ENCODE data around the gene FLRT2. TPM values are rescaled to one million over a fixed set of nuclear protein-coding genes. Genes with fewer than 3 reads are reported as not detected.

Gene FLRT2
- total RNA-seq, 1 experiment from 2014 or later = 13.2 TPM

GRCh38 chr14:85619851-85620250, 89.9 kb downstream of the FLRT2 start:
- Mint-ChIP-seq H3K36me3 (peaks cover 19% of the 10 kb centered on the region), H3K27me3 (ENCODE audit: low read depth) (no peaks in the 10 kb centered on the region), H3K27ac (no peak overlapping the region), H3K4me1 (peaks cover 49% of the 10 kb centered on the region), H3K9me3 (no peaks in the 10 kb centered on the region), H3K4me3 (no peak overlapping the region)
- ChIA-PET POLR2A (interaction anchor here (0.5 kb wide), 1 partner anchor 58 kb away, joined by 3 read pairs; no protein-coding TSS in a partner anchor), CTCF (no interaction called here)
- no peak for ATAC-seq
- DNase-seq (ENCODE audit: low spot score) = no peak
- TF ChIP-seq NFATC4 (CRISPR knock-in tag; IDR thresholded peaks at IDR 0.05) = no peak
- no peak for TF ChIP-seq GABPB1 (CRISPR knock-in tag; IDR thresholded peaks at IDR 0.05)
- TF ChIP-seq E2F5 (CRISPR knock-in tag; IDR thresholded peaks at IDR 0.05) = no peak
- TF ChIP-seq MXD4 (CRISPR knock-in tag; IDR thresholded peaks at IDR 0.05; ENCODE audit: borderline replicate concordance) = no peak
- no peak for TF ChIP-seq ELF4 (CRISPR knock-in tag; IDR thresholded peaks at IDR 0.05; ENCODE audit: low read depth)
- no peak for TF ChIP-seq ETV6 (CRISPR knock-in tag; IDR thresholded peaks at IDR 0.05)
- no peak for TF ChIP-seq E2F1 (CRISPR knock-in tag; IDR thresholded peaks at IDR 0.05)
- TF ChIP-seq AR (CRISPR knock-in tag; IDR thresholded peaks at IDR 0.05) = no peak
- TF ChIP-seq E2F4 (CRISPR knock-in tag; IDR thresholded peaks at IDR 0.05; ENCODE audit: borderline replicate concordance, low read depth) = no peak
- no peak for TF ChIP-seq IRF1 (CRISPR knock-in tag; IDR thresholded peaks at IDR 0.05)
- no peak for TF ChIP-seq SMAD4 (CRISPR knock-in tag; IDR thresholded peaks at IDR 0.05)
- TF ChIP-seq JUN (CRISPR knock-in tag; IDR thresholded peaks at IDR 0.05) = no peak
- no peak for TF ChIP-seq IRF2 (CRISPR knock-in tag; IDR thresholded peaks at IDR 0.05; ENCODE audit: borderline replicate concordance, low read depth)
- TF ChIP-seq ARID4B (CRISPR knock-in tag; IDR thresholded peaks at IDR 0.05; ENCODE audit: borderline replicate concordance) = no peak
- TF ChIP-seq CTCF (IDR thresholded peaks at IDR 0.05) = no peak
- TF ChIP-seq ATF2 (CRISPR knock-in tag; IDR thresholded peaks at IDR 0.05; ENCODE audit: borderline replicate concordance, low read depth) = no peak
- TF ChIP-seq GTF2I (CRISPR knock-in tag; conservative IDR thresholded peaks at IDR 0.05) = no peak
